ENCODE results near the gene CABLES2.

Gene CABLES2

DNA sequence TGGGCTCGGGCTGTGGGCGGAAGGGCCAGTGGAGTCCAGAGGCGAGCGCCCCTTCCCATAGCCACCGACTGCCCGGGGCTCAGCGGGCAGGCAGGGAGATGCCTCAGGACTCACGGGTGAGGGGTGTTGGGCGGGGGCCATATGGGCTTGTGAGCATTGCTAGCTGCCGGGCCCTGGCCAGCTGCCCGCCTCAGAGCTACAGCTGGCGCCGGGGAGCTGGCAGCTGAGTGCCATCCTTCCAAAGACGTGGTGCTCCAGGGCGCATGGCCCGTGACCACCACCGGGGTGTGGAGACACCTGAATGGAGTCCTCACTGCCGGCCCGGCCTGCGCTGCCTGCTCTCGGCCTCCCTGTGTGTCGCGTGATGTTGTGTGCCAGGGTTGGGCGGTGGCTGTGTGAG lies 30.8 kb upstream of the CABLES2 start:
- no peak for ATAC-seq
- TF ChIP-seq TCF4 (CRISPR knock-in tag; IDR thresholded peaks at IDR 0.05; ENCODE audit: borderline replicate concordance), result no peak
- no peak for TF ChIP-seq ARNTL (CRISPR knock-in tag; IDR thresholded peaks at IDR 0.05; ENCODE audit: borderline replicate concordance, low read depth)
- no peak for TF ChIP-seq GLIS3 (CRISPR knock-in tag; IDR thresholded peaks at IDR 0.05)
- TF ChIP-seq RARB (CRISPR knock-in tag; IDR thresholded peaks at IDR 0.05), result no peak
- no peak for TF ChIP-seq ISL1 (CRISPR knock-in tag; IDR thresholded peaks at IDR 0.05)
- no peak for TF ChIP-seq ZNF565 (CRISPR knock-in tag; conservative IDR thresholded peaks at IDR 0.05; ENCODE audit: low read depth)
- TF ChIP-seq, protein P1, sequence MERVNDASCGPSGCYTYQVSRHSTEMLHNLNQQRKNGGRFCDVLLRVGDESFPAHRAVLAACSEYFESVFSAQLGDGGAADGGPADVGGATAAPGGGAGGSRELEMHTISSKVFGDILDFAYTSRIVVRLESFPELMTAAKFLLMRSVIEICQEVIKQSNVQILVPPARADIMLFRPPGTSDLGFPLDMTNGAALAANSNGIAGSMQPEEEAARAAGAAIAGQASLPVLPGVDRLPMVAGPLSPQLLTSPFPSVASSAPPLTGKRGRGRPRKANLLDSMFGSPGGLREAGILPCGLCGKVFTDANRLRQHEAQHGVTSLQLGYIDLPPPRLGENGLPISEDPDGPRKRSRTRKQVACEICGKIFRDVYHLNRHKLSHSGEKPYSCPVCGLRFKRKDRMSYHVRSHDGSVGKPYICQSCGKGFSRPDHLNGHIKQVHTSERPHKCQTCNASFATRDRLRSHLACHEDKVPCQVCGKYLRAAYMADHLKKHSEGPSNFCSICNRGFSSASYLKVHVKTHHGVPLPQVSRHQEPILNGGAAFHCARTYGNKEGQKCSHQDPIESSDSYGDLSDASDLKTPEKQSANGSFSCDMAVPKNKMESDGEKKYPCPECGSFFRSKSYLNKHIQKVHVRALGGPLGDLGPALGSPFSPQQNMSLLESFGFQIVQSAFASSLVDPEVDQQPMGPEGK (CRISPR knock-in tag; IDR thresholded peaks at IDR 0.05; ENCODE audit: borderline replicate concordance), result no peak
- TF ChIP-seq, protein P2, sequence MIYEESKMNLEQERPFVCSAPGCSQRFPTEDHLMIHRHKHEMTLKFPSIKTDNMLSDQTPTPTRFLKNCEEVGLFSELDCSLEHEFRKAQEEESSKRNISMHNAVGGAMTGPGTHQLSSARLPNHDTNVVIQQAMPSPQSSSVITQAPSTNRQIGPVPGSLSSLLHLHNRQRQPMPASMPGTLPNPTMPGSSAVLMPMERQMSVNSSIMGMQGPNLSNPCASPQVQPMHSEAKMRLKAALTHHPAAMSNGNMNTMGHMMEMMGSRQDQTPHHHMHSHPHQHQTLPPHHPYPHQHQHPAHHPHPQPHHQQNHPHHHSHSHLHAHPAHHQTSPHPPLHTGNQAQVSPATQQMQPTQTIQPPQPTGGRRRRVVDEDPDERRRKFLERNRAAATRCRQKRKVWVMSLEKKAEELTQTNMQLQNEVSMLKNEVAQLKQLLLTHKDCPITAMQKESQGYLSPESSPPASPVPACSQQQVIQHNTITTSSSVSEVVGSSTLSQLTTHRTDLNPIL (CRISPR knock-in tag; IDR thresholded peaks at IDR 0.05; ENCODE audit: low read depth), result no peak
- no peak for TF ChIP-seq ZNF8 (CRISPR knock-in tag; IDR thresholded peaks at IDR 0.05)
- no peak for TF ChIP-seq CSDC2 (CRISPR knock-in tag; IDR thresholded peaks at IDR 0.05)
- TF ChIP-seq PPARA (CRISPR knock-in tag; IDR thresholded peaks at IDR 0.05; ENCODE audit: borderline replicate concordance), result no peak

DNA sequence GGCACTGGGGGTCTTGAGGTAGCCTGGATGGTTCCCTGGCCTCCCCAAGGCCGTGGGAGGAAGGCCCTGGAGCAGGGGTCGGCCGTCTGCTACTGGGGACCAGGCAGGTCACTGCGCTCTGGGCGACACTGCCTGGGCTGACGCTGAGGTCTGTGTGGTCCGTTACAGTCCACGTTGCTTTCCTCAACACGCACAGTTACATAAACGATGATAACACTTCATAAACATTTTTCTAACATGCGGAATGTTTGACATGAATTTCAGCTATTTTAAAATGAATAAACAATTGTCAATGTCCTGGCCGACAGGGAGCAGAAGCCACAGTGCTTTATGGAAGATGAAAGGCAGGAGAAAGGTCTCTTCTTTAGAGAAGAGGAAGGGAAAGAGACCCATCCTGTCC lies 30.4 kb upstream of the CABLES2 start:
- no peak for ATAC-seq
- TF ChIP-seq RARB (CRISPR knock-in tag; IDR thresholded peaks at IDR 0.05) (no peak), TOX (CRISPR knock-in tag; IDR thresholded peaks at IDR 0.05; ENCODE audit: borderline replicate concordance) (no peak), SNAI2 (CRISPR knock-in tag; IDR thresholded peaks at IDR 0.05) (no peak), CSDC2 (CRISPR knock-in tag; IDR thresholded peaks at IDR 0.05) (no peak), ZFP30 (CRISPR knock-in tag; IDR thresholded peaks at IDR 0.05) (no peak), OSR1 (CRISPR knock-in tag; IDR thresholded peaks at IDR 0.05) (no peak), BACH2 (CRISPR knock-in tag; IDR thresholded peaks at IDR 0.05; ENCODE audit: borderline replicate concordance) (no peak), ZNF565 (CRISPR knock-in tag; conservative IDR thresholded peaks at IDR 0.05; ENCODE audit: low read depth) (no peak), ZNF8 (CRISPR knock-in tag; IDR thresholded peaks at IDR 0.05) (no peak), ESRRG (CRISPR knock-in tag; IDR thresholded peaks at IDR 0.05) (no peak), GLIS3 (CRISPR knock-in tag; IDR thresholded peaks at IDR 0.05) (no peak), TCF4 (CRISPR knock-in tag; IDR thresholded peaks at IDR 0.05; ENCODE audit: borderline replicate concordance) (no peak), ZNF70 (CRISPR knock-in tag; IDR thresholded peaks at IDR 0.05) (no peak), ARNTL (CRISPR knock-in tag; IDR thresholded peaks at IDR 0.05; ENCODE audit: borderline replicate concordance, low read depth) (no peak), ZC3H10 (CRISPR knock-in tag; IDR thresholded peaks at IDR 0.05) (no peak)
- TF ChIP-seq, protein P1 (CRISPR knock-in tag; IDR thresholded peaks at IDR 0.05; ENCODE audit: borderline replicate concordance), result no peak
- TF ChIP-seq, protein P3, sequence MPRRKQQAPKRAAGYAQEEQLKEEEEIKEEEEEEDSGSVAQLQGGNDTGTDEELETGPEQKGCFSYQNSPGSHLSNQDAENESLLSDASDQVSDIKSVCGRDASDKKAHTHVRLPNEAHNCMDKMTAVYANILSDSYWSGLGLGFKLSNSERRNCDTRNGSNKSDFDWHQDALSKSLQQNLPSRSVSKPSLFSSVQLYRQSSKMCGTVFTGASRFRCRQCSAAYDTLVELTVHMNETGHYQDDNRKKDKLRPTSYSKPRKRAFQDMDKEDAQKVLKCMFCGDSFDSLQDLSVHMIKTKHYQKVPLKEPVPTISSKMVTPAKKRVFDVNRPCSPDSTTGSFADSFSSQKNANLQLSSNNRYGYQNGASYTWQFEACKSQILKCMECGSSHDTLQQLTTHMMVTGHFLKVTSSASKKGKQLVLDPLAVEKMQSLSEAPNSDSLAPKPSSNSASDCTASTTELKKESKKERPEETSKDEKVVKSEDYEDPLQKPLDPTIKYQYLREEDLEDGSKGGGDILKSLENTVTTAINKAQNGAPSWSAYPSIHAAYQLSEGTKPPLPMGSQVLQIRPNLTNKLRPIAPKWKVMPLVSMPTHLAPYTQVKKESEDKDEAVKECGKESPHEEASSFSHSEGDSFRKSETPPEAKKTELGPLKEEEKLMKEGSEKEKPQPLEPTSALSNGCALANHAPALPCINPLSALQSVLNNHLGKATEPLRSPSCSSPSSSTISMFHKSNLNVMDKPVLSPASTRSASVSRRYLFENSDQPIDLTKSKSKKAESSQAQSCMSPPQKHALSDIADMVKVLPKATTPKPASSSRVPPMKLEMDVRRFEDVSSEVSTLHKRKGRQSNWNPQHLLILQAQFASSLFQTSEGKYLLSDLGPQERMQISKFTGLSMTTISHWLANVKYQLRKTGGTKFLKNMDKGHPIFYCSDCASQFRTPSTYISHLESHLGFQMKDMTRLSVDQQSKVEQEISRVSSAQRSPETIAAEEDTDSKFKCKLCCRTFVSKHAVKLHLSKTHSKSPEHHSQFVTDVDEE (CRISPR knock-in tag; IDR thresholded peaks at IDR 0.05), result no peak

DNA sequence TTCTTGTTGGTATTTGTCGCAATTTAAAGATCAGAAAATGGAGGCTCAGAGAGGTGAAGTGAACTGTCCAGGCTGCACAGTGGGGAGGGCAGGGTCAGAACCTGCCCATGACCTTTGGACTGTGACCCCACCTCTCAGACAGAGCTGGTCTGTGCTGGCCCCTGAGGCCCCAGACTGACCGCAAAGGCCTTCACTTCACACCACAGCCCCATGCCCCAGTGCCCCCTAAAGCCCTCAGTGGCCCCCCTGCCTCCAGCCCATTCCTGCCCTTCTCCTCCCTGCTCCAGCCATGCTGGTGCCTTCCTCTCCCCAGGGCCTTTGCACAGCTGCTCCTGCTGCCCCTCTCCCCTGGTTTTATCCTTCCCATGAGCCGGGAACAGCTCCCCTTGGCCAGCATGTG lies 29.6 kb upstream of the CABLES2 start:
- no peak for ATAC-seq
- no peak for TF ChIP-seq TCF4 (CRISPR knock-in tag; IDR thresholded peaks at IDR 0.05; ENCODE audit: borderline replicate concordance)

Measured in SK-N-SH treated with all-trans-retinoic acid at 6 μM for 48 hours (cell line).